Measurements from ENCODE around the gene CYP26B1. TPM values are rescaled to one million over a fixed set of nuclear protein-coding genes. Genes with fewer than 3 reads are reported as not detected.

CYP26B1 gene
- total RNA-seq, 4 donors from 2014 or later: 10.0 to 106 (median 33.0) TPM

GRCh38 chr2:72090781-72091482 is 56.7 kb downstream of the CYP26B1 start:
- no peak for TF ChIP-seq CTCF (IDR thresholded peaks at IDR 0.05; ENCODE audit: low read depth)

GRCh38 chr2:72090271-72090720 is 57.4 kb downstream of the CYP26B1 start:
- TF ChIP-seq CTCF (IDR thresholded peaks at IDR 0.05; ENCODE audit: low read depth): no peak

- TF ChIP-seq CTCF (IDR thresholded peaks at IDR 0.05; ENCODE audit: low read depth): no peak
These were observed 58.1 kb downstream of the CYP26B1 start for GRCh38 chr2:72089537-72089936.

- no peak for TF ChIP-seq CTCF (IDR thresholded peaks at IDR 0.05; ENCODE audit: low read depth)
These were observed 58.6 kb downstream of the CYP26B1 start for GRCh38 chr2:72089028-72089427.

GRCh38 chr2:72085513-72085912 is 62.1 kb downstream of the CYP26B1 start:
- TF ChIP-seq CTCF (IDR thresholded peaks at IDR 0.05; ENCODE audit: low read depth): no peak

GRCh38 chr2:72085036-72085435 is 62.6 kb downstream of the CYP26B1 start:
- no peak for TF ChIP-seq CTCF (IDR thresholded peaks at IDR 0.05; ENCODE audit: low read depth)

- TF ChIP-seq CTCF (IDR thresholded peaks at IDR 0.05; ENCODE audit: low read depth): no peak
These were observed 63.1 kb downstream of the CYP26B1 start for GRCh38 chr2:72084584-72084976.

Measured in subcutaneous adipose tissue (tissue), 4 donors.